HEK293 (cell line): ENCODE results near the gene ZNF140.

ENCODE experiments used
- CTCF ChIA-PET: fragments of 350-600 bp; formaldehyde crosslinking; extraction: SDS; loops from one replicate; lab custom pipeline; 2021; ENCODE audit warnings: antibody characterized with exemption; lab: Yijun Ruan, JAX
- POLR2A ChIA-PET: fragments of 300-600 bp; formaldehyde crosslinking; extraction: SDS; loops from one replicate; lab custom pipeline; 2020; ENCODE audit warnings: antibody characterized with exemption, inconsistent platforms; lab: Yijun Ruan, JAX
- H3K27ac ChIP-seq: fragments of 200-500 bp; sonication (Bioruptor generic); 2 replicates; pipeline ENCODE4 v1.5.1; 2014; ENCODE audit warnings: low read depth, low read length, control low read depth, inconsistent platforms; ENCODE audit errors: extremely low read depth
- H3K36me3 ChIP-seq, 2 experiments: fragments of 200-500 bp in 1 of 2; sonication (Bioruptor generic) in 1 of 2; 1 replicate in 1 of 2; 2 replicates in 1 of 2; pipeline ENCODE4 v1.5.1; 2014 to 2017; ENCODE audit warnings: inconsistent platforms in 2 of 2, low read length in 2 of 2; ENCODE audit not compliant: control insufficient read depth in 2 of 2, insufficient read depth in 1 of 2
- H3K4me1 ChIP-seq: fragments of 200-500 bp; sonication (Bioruptor generic); 2 replicates; pipeline ENCODE4 v1.5.1; 2014; ENCODE audit warnings: mild to moderate bottlenecking, low read length, inconsistent platforms; ENCODE audit not compliant: control insufficient read depth, insufficient read depth
- H3K4me3 ChIP-seq: 2 replicates; pipeline ENCODE4 v1.5.1; 2011; ENCODE audit warnings: low read depth, mild to moderate bottlenecking, control low read depth, low read length, moderate library complexity
- H3K9me3 ChIP-seq: fragments of 200-500 bp; sonication (Bioruptor generic); 2 replicates; pipeline ENCODE4 v1.5.1; 2014; ENCODE audit warnings: low read depth, low read length, inconsistent platforms; ENCODE audit not compliant: control insufficient read depth, insufficient read depth
- KLF1 ChIP-seq: fragments of 450-650 bp; formaldehyde crosslinking; IDR thresholded peaks from 2 replicates; pipeline ENCODE4 v1.5.1; 2016; ENCODE audit warnings: missing biosample characterization, missing genetic modification characterization
- ZEB2 ChIP-seq: fragments of 450-650 bp; formaldehyde crosslinking; IDR thresholded peaks from 2 replicates; pipeline ENCODE4 v1.5.1; 2016; ENCODE audit warnings: missing biosample characterization, missing genetic modification characterization
- ZFP37 ChIP-seq: fragments of 450-650 bp; formaldehyde crosslinking; IDR thresholded peaks from 2 replicates; pipeline ENCODE4 v1.5.1; 2016; ENCODE audit warnings: missing biosample characterization, missing genetic modification characterization
- ZNF169 ChIP-seq: fragments of 450-650 bp; formaldehyde crosslinking; IDR thresholded peaks from 2 replicates; pipeline ENCODE4 v1.5.1; 2016; ENCODE audit warnings: missing biosample characterization, missing genetic modification characterization
- ZNF214 ChIP-seq: fragments of 450-650 bp; formaldehyde crosslinking; IDR thresholded peaks from 2 replicates; pipeline ENCODE4 v1.5.1; 2017; ENCODE audit warnings: missing biosample characterization, mild to moderate bottlenecking, missing genetic modification characterization, borderline replicate concordance
- ZNF366 ChIP-seq: fragments of 450-650 bp; formaldehyde crosslinking; conservative IDR thresholded peaks from 2 replicates; pipeline ENCODE4 v1.5.1; 2016; ENCODE audit warnings: missing biosample characterization, missing genetic modification characterization
- ZNF501 ChIP-seq: fragments of 450-650 bp; formaldehyde crosslinking; IDR thresholded peaks from 2 replicates; pipeline ENCODE4 v1.5.1; 2016; ENCODE audit warnings: missing biosample characterization, missing genetic modification characterization
- ZNF654 ChIP-seq: fragments of 450-650 bp; formaldehyde crosslinking; IDR thresholded peaks from 2 replicates; pipeline ENCODE4 v1.5.1; 2016; ENCODE audit warnings: low read depth, missing biosample characterization, missing genetic modification characterization
- ZNF670 ChIP-seq: fragments of 450-650 bp; formaldehyde crosslinking; IDR thresholded peaks from 2 replicates; pipeline ENCODE4 v1.5.1; 2016; ENCODE audit warnings: missing biosample characterization, missing genetic modification characterization, low read depth
- ZNF76 ChIP-seq: fragments of 450-650 bp; formaldehyde crosslinking; IDR thresholded peaks from 2 replicates; pipeline ENCODE4; 2016; ENCODE audit warnings: low read depth, missing biosample characterization, missing genetic modification characterization, borderline replicate concordance
- ZNF843 ChIP-seq: fragments of 450-650 bp; formaldehyde crosslinking; IDR thresholded peaks from 2 replicates; pipeline ENCODE4 v1.5.1; 2016; ENCODE audit warnings: missing biosample characterization, missing genetic modification characterization
- TF ChIP-seq, protein P1 (sequence below): fragments of 450-650 bp; formaldehyde crosslinking; IDR thresholded peaks from 2 replicates; pipeline ENCODE4 v1.5.1; 2016; ENCODE audit warnings: missing biosample characterization, missing genetic modification characterization
- TF ChIP-seq, protein P2 (sequence below): fragments of 450-650 bp; formaldehyde crosslinking; IDR thresholded peaks from 2 replicates; pipeline ENCODE4 v1.5.1; 2016; ENCODE audit warnings: missing biosample characterization, missing genetic modification characterization
- TF ChIP-seq, protein P3 (sequence below): fragments of 450-650 bp; formaldehyde crosslinking; IDR thresholded peaks from 2 replicates; pipeline ENCODE4 v1.5.1; 2016; ENCODE audit warnings: missing biosample characterization, missing genetic modification characterization
- TF ChIP-seq, protein P4 (sequence below): fragments of 450-650 bp; formaldehyde crosslinking; optimal IDR thresholded peaks from 2 replicates; pipeline ENCODE3; 2016; ENCODE audit warnings: missing biosample characterization, mild to moderate bottlenecking, missing genetic modification characterization
- TF ChIP-seq, protein P5 (sequence below): fragments of 450-650 bp; formaldehyde crosslinking; conservative IDR thresholded peaks from 2 replicates; pipeline ENCODE4 v1.5.1; 2016; ENCODE audit warnings: low read depth, missing biosample characterization, missing genetic modification characterization
- TF ChIP-seq, protein P6 (sequence below): fragments of 450-650 bp; formaldehyde crosslinking; IDR thresholded peaks from 2 replicates; pipeline ENCODE4 v1.5.1; 2016; ENCODE audit warnings: missing biosample characterization, missing genetic modification characterization, borderline replicate concordance
- TF ChIP-seq, protein P7 (sequence below): IDR thresholded peaks from 2 replicates; pipeline ENCODE4 v1.6.1; 2011; ENCODE audit warnings: mild to moderate bottlenecking, low read depth, low read length, borderline replicate concordance

The ZNF140 gene

DNA sequence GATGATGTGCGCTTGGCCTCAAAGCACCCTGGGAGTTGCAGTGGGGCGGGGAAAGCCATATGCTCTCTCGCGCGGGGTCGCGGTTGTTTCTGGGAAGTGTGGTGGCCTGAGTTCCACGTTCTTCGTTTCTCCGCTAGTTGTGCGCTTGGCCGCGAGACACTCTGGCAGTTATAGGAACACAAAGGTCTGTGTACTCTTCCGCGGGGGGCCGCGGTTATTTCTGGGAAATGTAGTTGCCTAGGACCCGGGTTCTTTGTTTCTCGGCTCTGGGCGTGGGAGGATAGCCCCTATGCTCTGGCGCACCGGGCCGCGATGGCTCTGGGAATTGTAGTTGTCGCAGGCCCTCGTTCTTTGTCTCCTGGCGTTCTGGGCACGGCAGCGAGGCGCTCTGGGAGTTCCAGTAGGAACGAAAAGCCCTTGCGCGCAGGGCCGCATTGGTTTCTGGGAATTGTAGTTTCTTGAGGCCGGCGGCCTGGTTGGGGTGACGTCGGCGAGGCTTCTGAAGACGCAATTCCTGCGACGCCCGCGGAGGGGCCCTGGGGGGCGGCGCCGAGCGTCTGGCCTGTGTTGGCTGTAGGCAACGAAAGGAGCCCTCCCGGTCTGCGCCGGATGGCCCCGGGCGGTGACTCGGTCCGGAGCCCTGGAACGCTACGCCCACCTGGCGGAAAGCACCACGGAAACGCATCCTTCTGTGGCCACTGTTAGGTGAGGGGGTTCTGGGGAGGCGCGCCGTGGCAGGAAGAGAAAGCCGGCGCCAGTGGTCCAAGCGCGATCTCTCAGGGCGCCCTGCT, at the start of gene ZNF140 (continued):
- TF ChIP-seq, protein P1, sequence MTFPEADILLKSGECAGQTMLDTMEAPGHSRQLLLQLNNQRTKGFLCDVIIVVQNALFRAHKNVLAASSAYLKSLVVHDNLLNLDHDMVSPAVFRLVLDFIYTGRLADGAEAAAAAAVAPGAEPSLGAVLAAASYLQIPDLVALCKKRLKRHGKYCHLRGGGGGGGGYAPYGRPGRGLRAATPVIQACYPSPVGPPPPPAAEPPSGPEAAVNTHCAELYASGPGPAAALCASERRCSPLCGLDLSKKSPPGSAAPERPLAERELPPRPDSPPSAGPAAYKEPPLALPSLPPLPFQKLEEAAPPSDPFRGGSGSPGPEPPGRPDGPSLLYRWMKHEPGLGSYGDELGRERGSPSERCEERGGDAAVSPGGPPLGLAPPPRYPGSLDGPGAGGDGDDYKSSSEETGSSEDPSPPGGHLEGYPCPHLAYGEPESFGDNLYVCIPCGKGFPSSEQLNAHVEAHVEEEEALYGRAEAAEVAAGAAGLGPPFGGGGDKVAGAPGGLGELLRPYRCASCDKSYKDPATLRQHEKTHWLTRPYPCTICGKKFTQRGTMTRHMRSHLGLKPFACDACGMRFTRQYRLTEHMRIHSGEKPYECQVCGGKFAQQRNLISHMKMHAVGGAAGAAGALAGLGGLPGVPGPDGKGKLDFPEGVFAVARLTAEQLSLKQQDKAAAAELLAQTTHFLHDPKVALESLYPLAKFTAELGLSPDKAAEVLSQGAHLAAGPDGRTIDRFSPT: 0 out of 2 replicates have a peak, but pooled peaks have one; percentile 15
- TF ChIP-seq, protein P2, sequence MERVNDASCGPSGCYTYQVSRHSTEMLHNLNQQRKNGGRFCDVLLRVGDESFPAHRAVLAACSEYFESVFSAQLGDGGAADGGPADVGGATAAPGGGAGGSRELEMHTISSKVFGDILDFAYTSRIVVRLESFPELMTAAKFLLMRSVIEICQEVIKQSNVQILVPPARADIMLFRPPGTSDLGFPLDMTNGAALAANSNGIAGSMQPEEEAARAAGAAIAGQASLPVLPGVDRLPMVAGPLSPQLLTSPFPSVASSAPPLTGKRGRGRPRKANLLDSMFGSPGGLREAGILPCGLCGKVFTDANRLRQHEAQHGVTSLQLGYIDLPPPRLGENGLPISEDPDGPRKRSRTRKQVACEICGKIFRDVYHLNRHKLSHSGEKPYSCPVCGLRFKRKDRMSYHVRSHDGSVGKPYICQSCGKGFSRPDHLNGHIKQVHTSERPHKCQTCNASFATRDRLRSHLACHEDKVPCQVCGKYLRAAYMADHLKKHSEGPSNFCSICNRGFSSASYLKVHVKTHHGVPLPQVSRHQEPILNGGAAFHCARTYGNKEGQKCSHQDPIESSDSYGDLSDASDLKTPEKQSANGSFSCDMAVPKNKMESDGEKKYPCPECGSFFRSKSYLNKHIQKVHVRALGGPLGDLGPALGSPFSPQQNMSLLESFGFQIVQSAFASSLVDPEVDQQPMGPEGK (tag by site-specific recombination): peak; percentile 98
- no peak for TF ChIP-seq ZNF654 (tag by site-specific recombination)
- TF ChIP-seq ZEB2 (tag by site-specific recombination): peak; percentile 64; the same call in 1 of the 2 replicates
- peak; percentile 13; the same call in 1 of the 2 replicates for TF ChIP-seq ZNF843 (tag by site-specific recombination)
- no peak for TF ChIP-seq ZNF214
- TF ChIP-seq, protein P3, sequence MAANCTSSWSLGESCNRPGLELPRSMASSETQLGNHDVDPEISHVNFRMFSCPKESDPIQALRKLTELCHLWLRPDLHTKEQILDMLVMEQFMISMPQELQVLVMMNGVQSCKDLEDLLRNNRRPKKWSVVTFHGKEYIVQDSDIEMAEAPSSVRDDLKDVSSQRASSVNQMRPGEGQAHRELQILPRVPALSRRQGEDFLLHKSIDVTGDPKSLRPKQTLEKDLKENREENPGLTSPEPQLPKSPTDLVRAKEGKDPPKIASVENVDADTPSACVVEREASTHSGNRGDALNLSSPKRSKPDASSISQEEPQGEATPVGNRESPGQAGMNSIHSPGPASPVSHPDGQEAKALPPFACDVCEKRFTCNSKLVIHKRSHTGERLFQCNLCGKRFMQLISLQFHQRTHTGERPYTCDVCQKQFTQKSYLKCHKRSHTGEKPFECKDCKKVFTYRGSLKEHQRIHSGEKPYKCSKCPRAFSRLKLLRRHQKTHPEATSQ (tag by site-specific recombination): 0 out of 2 replicates have a peak, but pooled peaks have one; percentile 44
- TF ChIP-seq ZNF670 (tag by site-specific recombination): no peak
- TF ChIP-seq, protein P4, sequence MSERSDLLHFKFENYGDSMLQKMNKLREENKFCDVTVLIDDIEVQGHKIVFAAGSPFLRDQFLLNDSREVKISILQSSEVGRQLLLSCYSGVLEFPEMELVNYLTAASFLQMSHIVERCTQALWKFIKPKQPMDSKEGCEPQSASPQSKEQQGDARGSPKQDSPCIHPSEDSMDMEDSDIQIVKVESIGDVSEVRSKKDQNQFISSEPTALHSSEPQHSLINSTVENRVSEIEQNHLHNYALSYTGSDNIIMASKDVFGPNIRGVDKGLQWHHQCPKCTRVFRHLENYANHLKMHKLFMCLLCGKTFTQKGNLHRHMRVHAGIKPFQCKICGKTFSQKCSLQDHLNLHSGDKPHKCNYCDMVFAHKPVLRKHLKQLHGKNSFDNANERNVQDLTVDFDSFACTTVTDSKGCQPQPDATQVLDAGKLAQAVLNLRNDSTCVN (tag by site-specific recombination): peak; percentile 71
- peak; percentile 98 for TF ChIP-seq ZNF76 (tag by site-specific recombination)
- peak; percentile 50 for TF ChIP-seq KLF1

DNA sequence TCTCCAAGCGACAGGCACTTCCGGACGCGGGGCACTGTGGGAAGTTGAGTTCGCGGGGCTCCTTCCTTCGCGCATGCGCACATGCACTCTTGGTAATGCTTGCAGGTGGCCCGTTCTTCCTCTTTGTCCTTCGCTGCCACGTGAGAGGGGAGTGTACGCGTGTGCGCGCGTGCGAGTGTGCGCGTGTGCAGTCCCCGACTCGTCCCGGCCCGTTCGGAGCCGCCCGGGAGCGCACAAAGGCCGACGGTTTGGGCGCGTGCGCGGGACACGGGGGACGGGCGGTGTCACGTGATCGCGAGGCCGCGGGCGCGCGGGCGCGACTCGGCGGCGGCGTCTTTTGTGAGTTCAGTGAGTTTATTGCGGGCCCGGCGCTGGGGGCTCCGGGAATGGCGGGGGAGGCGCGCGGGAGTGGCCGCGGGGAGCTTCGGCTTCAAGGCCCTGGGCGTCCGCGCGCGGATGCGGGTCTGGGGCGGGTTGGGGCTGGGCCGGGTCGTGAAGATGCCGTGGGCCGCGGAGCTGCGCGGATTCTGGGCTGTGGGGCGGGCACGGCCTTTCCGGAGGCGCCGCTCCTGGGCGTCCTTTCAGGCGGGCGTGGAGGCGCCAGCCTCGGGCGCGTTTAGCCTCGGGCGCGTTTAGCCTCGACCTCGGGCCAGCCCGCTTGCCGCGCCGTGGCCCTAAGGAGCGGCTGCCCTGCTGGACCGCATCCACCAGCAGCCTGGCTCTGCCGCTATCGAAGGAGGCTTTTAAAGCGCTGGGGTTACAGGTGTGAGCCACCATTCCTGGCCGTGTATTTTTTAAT, 43.3 kb upstream of the ZNF140 start, which contains the start of gene ZNF84:
TSS of gene ZNF84 (plus strand) at position 303 of the 799 bp plus-strand sequence. CDS start 3,959 bp downstream, outside the sequence.
- peak within 1 kb of the TSS; percentile 96 for H3K27ac ChIP-seq
- CTCF ChIA-PET: no interaction called here
- H3K36me3 ChIP-seq: peaks cover 7 to 30% of the 10 kb centered on the region in 2 experiments
- H3K4me1 ChIP-seq: no peaks in the 10 kb centered on the region
- peak within 1 kb of the TSS; percentile 75 for H3K4me3 ChIP-seq
- no peaks in the 10 kb centered on the region; the same call in none of the 2 replicates for H3K9me3 ChIP-seq
- POLR2A ChIA-PET: interaction anchor here (0.6 to 1.5 kb wide), 3 partner anchors 46 to 183 kb away, joined by 3 to 6 read pairs (median 4); partner anchors contain the start of gene ZNF26
- no peak for TF ChIP-seq ZFP37
- TF ChIP-seq ZNF501: no peak
- TF ChIP-seq ZNF366 (tag by site-specific recombination): no peak
- TF ChIP-seq, protein P5, sequence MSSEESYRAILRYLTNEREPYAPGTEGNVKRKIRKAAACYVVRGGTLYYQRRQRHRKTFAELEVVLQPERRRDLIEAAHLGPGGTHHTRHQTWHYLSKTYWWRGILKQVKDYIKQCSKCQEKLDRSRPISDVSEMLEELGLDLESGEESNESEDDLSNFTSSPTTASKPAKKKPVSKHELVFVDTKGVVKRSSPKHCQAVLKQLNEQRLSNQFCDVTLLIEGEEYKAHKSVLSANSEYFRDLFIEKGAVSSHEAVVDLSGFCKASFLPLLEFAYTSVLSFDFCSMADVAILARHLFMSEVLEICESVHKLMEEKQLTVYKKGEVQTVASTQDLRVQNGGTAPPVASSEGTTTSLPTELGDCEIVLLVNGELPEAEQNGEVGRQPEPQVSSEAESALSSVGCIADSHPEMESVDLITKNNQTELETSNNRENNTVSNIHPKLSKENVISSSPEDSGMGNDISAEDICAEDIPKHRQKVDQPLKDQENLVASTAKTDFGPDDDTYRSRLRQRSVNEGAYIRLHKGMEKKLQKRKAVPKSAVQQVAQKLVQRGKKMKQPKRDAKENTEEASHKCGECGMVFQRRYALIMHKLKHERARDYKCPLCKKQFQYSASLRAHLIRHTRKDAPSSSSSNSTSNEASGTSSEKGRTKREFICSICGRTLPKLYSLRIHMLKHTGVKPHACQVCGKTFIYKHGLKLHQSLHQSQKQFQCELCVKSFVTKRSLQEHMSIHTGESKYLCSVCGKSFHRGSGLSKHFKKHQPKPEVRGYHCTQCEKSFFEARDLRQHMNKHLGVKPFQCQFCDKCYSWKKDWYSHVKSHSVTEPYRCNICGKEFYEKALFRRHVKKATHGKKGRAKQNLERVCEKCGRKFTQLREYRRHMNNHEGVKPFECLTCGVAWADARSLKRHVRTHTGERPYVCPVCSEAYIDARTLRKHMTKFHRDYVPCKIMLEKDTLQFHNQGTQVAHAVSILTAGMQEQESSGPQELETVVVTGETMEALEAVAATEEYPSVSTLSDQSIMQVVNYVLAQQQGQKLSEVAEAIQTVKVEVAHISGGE (tag by site-specific recombination): peak; percentile 79
- TF ChIP-seq ZNF169 (tag by site-specific recombination): no peak
- TF ChIP-seq, protein P6, sequence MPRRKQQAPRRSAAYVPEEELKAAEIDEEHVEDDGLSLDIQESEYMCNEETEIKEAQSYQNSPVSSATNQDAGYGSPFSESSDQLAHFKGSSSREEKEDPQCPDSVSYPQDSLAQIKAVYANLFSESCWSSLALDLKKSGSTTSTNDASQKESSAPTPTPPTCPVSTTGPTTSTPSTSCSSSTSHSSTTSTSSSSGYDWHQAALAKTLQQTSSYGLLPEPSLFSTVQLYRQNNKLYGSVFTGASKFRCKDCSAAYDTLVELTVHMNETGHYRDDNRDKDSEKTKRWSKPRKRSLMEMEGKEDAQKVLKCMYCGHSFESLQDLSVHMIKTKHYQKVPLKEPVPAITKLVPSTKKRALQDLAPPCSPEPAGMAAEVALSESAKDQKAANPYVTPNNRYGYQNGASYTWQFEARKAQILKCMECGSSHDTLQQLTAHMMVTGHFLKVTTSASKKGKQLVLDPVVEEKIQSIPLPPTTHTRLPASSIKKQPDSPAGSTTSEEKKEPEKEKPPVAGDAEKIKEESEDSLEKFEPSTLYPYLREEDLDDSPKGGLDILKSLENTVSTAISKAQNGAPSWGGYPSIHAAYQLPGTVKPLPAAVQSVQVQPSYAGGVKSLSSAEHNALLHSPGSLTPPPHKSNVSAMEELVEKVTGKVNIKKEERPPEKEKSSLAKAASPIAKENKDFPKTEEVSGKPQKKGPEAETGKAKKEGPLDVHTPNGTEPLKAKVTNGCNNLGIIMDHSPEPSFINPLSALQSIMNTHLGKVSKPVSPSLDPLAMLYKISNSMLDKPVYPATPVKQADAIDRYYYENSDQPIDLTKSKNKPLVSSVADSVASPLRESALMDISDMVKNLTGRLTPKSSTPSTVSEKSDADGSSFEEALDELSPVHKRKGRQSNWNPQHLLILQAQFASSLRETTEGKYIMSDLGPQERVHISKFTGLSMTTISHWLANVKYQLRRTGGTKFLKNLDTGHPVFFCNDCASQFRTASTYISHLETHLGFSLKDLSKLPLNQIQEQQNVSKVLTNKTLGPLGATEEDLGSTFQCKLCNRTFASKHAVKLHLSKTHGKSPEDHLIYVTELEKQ (tag by site-specific recombination): no peak
- TF ChIP-seq, protein P7, sequence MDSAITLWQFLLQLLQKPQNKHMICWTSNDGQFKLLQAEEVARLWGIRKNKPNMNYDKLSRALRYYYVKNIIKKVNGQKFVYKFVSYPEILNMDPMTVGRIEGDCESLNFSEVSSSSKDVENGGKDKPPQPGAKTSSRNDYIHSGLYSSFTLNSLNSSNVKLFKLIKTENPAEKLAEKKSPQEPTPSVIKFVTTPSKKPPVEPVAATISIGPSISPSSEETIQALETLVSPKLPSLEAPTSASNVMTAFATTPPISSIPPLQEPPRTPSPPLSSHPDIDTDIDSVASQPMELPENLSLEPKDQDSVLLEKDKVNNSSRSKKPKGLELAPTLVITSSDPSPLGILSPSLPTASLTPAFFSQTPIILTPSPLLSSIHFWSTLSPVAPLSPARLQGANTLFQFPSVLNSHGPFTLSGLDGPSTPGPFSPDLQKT: no peak
